Measurements from ENCODE around the gene FZD4. TPM values are rescaled to one million over a fixed set of nuclear protein-coding genes. Genes with fewer than 3 reads are reported as not detected.

FZD4 gene
- total and polyA plus RNA-seq, 2 donors (not counting 3 experiments of a cell fraction or from before 2014, with no cell fraction given), result 56.6 to 112 TPM

DNA sequence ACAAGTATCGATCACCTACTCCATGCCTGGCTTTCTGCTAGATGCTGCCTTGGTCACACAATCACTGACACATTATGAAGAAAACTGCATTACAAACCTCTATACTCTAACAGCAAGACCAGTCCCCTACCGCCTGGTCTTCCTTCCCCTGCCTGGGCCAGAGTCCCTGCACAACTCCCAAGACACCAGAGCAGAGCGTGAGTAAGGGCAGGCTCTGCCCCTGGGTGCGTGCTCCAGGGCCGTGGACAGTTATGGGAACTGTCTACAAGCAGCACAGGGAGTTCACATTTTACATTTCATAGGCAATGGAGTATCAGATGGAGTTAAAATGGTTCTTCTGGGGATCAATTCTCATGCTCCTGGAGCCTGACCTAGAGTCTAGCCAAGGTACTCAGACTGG, 6.5 kb downstream of the FZD4 start:
- H3K79me2 ChIP-seq (ENCODE audit: control insufficient read depth, insufficient read depth, low read length), result peaks cover 98% of the 10 kb centered on the region
- H3K27me3 ChIP-seq (ENCODE audit: control insufficient read depth in 2 of 2, insufficient read depth in 2 of 2, low read length in 2 of 2), result no peaks in the 10 kb centered on the region
- BruUV-seq (replicated peaks), result no TSS peak
- no peaks in the 10 kb centered on the region for H4K20me1 ChIP-seq (replicated peaks; ENCODE audit: control insufficient read depth, extremely low read depth, insufficient read depth, low read length)
- H3K4me3 ChIP-seq (replicated peaks in 1 of 3; ENCODE audit: insufficient read depth in 1 of 3, low read depth in 1 of 3, low read length in 3 of 3), result no peak overlapping the region
- peak overlapping the region; percentile 56 for H3K27ac ChIP-seq (ENCODE audit: insufficient read depth, low read depth, low read length)
- H2AFZ ChIP-seq (ENCODE audit: low read depth, low read length), result no peak overlapping the region
- dilution Hi-C loops (cut with MboI; ENCODE audit: extremely low pct_ligation_motif_present, low sequenced_read_pairs), result no loop called here
- ChIA-PET POLR2A (no interaction called here), CTCF (interaction anchor here (0.6 to 9.2 kb wide), 2 partner anchors 8 to 157 kb away, joined by 3 to 122 read pairs; no protein-coding TSS in a partner anchor)
- no peak overlapping the region for H3K9ac ChIP-seq (replicated peaks; ENCODE audit: extremely low read depth, insufficient read depth, low read length)
- DNase-seq (ENCODE audit: low read depth, low spot score), result no peak
- FAIRE-seq, result peak; percentile 8
- H3K9me1 ChIP-seq (replicated peaks; ENCODE audit: control insufficient read depth, extremely low read depth, insufficient read depth, low read length), result no peaks in the 10 kb centered on the region
- no peaks in the 10 kb centered on the region for H3K9me3 ChIP-seq (replicated peaks; ENCODE audit: control insufficient read depth, insufficient read depth, low read length)
- H3K36me3 ChIP-seq (ENCODE audit: control insufficient read depth in 2 of 2, extremely low read depth in 1 of 2, insufficient read depth in 2 of 2, low read length in 2 of 2), result peaks cover 9 to 29% of the 10 kb centered on the region in 2 experiments
- peaks cover 68% of the 10 kb centered on the region for H3K4me1 ChIP-seq (ENCODE audit: control insufficient read depth, extremely low read depth, insufficient read depth, low read length)
- TF ChIP-seq POLR2AphosphoS5 (IDR thresholded peaks at IDR 0.05; ENCODE audit: insufficient read depth, low read depth, low read length) (no peak), FOS (IDR thresholded peaks at IDR 0.05; ENCODE audit: borderline replicate concordance, insufficient read depth, low read length) (no peak), MYC (IDR thresholded peaks at IDR 0.05; ENCODE audit: low read depth, low read length) (no peak), GATA2 (IDR thresholded peaks at IDR 0.05; ENCODE audit: insufficient read depth, insufficient read length, low read depth, low read length) (no peak), JUN (IDR thresholded peaks at IDR 0.05; ENCODE audit: borderline replicate concordance, insufficient read depth, insufficient read length, low read depth) (no peak), POLR2A (IDR thresholded peaks at IDR 0.05; ENCODE audit: low read depth, low read length) (peak; percentile 36)
- TF ChIP-seq, protein P1, sequence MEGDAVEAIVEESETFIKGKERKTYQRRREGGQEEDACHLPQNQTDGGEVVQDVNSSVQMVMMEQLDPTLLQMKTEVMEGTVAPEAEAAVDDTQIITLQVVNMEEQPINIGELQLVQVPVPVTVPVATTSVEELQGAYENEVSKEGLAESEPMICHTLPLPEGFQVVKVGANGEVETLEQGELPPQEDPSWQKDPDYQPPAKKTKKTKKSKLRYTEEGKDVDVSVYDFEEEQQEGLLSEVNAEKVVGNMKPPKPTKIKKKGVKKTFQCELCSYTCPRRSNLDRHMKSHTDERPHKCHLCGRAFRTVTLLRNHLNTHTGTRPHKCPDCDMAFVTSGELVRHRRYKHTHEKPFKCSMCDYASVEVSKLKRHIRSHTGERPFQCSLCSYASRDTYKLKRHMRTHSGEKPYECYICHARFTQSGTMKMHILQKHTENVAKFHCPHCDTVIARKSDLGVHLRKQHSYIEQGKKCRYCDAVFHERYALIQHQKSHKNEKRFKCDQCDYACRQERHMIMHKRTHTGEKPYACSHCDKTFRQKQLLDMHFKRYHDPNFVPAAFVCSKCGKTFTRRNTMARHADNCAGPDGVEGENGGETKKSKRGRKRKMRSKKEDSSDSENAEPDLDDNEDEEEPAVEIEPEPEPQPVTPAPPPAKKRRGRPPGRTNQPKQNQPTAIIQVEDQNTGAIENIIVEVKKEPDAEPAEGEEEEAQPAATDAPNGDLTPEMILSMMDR (IDR thresholded peaks at IDR 0.05; ENCODE audit: extremely low read depth in 1 of 2, insufficient read depth in 1 of 2, low read depth in 1 of 2, low read length in 2 of 2), result no peak
- H3K4me2 ChIP-seq (ENCODE audit: insufficient read depth, low read length), result peak overlapping the region; percentile 95
- intact Hi-C loops (cut with micrococcal nuclease), result loop anchor here (1.0 kb wide), 1 partner anchor 8 kb away; no protein-coding TSS in a partner anchor
